DMS 273 (cell line): ENCODE results near the gene MPL.

ENCODE experiments used
- DNase-seq: peaks from one replicate; lab custom pipeline; 2025; ENCODE audit not compliant: unreplicated experiment; lab: John Stamatoyannopoulos, UW

MPL gene

DNA sequence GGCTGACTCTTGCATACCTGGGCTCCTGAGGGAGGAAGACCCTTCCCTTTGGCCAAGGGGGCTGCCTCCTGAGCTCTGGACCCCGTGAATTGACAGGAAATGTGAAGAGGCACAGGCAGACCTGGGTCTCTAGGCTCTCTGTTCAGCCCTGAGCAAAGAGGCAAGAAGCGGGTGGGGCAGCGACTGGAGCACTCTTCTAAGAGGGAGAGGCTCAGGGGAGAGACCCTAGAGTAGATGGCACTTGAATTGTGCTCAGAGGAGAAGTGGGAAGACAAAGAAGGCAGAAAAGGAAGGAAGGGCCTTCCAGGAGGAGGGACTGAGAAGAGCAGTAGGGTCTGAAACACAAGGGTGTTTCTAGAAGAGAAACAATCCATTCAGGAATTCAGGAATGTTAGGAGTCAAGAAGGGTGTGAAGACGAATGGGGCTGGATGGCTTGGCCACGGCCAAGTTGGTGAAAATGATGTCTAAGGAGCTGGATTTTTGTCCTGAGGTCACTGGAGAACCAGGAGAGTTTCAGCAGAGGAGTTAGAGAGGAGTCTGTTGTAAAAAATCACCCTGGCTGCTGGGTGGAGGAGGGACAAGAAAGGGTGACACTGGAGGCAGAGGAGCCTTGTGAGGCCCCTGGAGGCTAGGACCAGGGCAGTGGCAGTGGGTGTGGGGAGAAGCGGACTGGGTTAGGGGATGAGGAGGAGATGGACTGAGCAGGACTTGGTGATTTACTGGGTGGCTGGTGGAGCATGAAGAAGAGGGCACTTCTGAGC is 31.5 kb upstream of the MPL start:
- DNase-seq: no peak

DNA sequence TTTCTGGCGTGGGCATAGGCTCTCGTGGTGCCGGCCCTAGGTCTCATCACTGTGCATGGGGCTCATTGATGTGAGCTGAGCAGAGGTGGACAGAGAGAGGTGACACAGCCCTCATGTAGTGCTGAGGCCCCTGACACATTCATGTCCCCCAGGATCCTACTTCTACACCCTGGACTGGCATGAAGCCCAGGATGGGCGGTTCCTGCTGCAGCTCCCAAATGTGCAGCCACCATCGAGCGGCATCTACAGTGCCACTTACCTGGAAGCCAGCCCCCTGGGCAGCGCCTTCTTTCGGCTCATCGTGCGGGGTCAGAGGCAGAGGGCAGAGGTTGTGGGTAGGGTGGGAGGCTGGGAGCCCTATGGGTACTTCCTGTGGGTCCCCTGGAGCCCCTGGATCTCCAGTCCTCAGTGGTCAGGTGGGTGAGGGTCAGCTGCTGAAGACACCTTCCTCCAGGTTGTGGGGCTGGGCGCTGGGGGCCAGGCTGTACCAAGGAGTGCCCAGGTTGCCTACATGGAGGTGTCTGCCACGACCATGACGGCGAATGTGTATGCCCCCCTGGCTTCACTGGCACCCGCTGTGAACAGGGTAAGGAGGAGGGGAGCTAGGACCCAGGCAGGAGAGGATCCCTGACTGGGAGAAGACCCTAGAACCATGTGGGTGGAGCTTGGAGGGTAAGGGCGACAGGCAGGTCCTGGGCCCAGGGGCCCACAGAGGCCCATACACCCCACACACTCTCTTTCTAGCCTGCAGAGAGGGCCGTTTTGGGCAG is 30.7 kb upstream of the MPL start:
- no peak for DNase-seq

- DNase-seq: no peak
Measured at GRCh38 chr1:43307458-43308158, 30.0 kb upstream of the MPL start.

DNA sequence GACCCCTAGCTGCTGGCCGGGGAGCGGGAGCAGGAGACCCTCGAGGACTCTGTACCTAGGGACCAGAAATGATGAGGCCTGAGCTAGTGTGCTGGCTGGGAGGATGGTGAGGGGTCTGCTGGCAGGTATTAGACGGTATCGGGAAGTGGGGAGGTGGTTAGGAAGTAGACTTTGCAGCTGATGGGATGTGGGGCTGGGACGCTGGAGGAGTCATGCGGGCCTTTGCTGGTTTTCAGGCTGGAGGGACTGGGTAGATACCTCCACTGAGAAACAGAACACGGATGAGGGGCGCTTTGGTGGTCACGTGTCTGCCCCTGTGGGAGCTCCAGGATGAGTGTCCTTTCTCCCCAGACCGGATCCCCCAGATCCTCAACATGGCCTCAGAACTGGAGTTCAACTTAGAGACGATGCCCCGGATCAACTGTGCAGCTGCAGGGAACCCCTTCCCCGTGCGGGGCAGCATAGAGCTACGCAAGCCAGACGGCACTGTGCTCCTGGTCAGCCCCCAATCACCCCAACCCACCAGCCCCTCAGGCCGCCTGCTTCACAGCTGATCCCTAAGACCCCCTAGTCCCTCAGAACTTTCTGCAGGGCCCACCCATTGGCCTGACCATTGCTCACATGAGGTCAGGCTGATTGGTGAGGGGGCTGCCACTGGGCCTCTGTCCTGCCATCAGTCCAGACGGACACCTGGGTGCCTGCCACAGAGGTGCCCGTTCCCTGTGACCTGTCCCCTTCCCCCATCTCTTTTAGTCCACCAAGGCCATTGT is 28.8 kb upstream of the MPL start:
- DNase-seq: no peak

GRCh38 chr1:43309405-43310025 is 28.1 kb upstream of the MPL start:
- no peak for DNase-seq

GRCh38 chr1:43311521-43311920 is 26.1 kb upstream of the MPL start:
- no peak for DNase-seq

DNA sequence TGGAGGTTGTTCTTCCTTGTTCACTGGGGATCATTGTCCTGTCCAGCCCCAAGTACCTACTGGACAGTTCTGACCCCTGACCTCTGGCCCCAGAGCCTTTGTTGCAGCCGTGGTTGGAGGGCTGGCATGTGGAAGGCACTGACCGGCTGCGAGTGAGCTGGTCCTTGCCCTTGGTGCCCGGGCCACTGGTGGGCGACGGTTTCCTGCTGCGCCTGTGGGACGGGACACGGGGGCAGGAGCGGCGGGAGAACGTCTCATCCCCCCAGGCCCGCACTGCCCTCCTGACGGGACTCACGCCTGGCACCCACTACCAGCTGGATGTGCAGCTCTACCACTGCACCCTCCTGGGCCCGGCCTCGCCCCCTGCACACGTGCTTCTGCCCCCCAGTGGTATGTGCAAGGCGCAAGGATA is 25.4 kb upstream of the MPL start:
- DNase-seq: no peak

- no peak for DNase-seq
Measured at GRCh38 chr1:43312663-43313515, 24.7 kb upstream of the MPL start.

- DNase-seq: no peak
Measured at GRCh38 chr1:43313771-43314170, 23.8 kb upstream of the MPL start.

DNA sequence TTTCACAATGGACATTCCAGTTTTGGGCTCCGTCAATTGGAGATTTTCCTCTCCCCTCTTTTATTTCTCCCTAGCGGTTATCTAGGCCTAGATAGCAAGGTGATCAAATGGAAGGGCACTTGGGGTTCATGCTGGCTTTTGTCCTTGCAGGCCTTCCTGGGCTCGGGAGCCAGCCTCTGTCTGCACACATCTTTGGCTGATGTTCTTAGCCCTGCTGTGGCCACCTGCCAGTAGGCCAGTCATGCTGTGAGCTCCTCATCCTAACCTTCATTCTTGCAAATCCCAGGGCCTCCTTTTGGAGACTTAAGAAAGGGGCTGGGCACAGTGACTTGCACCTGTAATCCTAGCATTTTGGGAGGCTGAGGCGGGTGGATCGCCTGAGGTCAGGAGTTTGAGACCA is 23.4 kb upstream of the MPL start:
- DNase-seq: no peak

DNA sequence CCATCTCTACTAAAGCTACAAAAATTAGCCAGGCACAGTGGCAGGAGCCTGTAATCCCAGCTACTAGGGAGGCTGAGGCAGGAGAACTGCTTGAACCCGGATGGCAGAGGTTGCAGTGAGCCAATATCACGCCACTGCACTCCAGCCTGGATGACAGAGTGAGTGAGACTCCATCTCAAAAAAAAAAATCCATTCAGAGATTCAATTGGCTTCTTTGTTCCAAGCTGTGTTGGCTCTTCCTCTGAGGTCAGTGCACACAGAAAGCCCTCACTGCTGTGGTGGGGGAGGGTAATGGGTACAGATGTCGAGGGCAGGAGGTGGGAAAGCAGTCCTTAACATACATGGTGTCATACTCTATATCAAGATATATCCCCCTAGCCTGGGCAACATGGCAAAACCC is 22.1 kb upstream of the MPL start:
- DNase-seq: no peak

- no peak for DNase-seq
Measured at GRCh38 chr1:43315963-43316737, 21.5 kb upstream of the MPL start.

DNA sequence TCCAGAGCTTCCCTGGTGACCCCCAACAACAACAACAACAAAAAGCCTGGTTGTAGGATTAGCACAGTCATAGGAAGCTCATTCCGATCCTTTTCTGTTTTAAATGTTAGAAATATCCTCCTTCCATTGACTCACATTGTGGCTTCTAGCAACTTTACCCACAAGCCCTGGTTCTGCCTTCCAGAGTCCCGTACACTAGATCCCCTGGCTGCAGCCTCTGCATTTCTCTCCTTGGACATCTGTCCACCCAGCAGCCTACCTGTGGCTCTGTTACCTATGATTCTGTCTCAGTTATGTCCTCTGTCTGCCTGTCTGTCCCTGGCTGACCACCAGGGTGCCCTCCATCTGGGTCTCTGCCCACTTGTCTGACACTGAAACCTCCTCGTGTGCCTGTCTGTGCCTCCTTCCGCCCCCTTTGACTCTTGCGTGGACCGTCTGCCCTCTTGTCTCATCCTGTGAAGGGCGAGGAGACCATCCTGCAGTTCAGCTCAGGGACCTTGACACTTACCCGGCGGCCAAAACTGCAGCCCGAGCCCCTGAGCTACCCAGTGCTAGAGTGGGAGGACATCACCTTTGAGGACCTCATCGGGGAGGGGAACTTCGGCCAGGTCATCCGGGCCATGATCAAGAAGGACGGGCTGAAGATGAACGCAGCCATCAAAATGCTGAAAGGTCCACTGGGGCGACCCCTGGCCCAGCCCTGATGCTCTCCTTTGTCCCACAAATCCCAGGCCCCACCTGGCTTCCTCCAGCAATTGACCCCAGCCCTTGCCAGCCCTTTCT is 20.7 kb upstream of the MPL start:
- DNase-seq: no peak

DNA sequence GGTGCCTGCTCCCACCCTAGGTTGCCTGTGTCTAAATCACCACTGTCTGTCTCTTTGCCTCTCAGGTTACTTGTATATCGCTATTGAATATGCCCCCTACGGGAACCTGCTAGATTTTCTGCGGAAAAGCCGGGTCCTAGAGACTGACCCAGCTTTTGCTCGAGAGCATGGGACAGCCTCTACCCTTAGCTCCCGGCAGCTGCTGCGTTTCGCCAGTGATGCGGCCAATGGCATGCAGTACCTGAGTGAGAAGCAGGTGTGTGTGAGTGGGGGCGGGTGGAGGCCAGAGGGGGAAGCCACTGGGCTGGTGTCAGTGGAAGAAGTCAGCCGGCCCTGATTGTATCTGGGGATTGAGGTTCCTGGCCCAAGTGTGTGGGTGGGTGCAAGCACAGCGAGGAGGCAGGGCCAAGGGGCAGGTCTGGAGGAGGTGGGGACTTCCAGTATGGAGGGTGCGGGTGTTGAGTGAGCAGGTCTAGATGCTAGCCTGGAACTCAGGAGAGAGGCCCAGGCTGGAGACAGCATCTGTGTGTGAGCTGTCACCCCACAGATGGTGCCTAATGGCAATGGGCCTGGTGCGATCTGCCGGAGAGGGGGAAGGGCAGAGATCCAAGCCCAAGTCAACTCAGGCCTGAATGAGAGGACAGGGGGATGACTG is 19.7 kb upstream of the MPL start:
- DNase-seq: peak; percentile 72

DNA sequence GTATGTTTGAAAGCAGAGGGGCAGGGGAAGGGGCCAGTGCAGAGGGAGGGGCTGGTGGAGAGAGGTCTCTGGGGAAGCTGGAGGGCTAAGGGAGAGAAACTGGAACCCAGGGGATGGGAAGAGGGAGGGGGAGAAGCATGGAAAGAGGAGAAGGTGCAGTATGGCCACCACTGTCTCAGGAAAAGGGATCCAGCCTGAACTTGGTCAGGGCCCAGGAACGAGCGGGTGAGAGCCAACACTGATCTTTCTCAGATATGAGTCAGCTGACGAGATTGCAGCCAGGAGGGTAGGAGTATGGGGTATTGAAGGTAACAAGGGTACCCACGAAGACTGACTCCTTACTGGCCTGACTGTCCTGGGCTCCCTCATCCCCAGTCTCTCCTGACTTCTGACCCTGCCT is 18.8 kb upstream of the MPL start:
- no peak for DNase-seq

DNA sequence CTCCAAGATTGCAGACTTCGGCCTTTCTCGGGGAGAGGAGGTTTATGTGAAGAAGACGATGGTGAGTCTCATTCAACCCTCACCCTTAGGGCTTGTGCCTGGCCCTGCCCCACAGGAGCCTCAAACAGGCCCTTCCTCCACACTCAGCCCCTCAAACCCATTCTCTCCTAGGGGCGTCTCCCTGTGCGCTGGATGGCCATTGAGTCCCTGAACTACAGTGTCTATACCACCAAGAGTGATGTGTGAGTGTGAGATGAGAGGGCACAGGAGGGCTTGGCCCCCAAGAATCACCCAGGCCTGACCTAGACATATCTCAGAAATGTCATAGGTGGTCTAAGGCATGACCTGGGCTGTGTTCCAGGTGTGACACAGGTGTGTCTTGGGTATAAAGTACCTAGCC is 18.3 kb upstream of the MPL start:
- no peak for DNase-seq

GRCh38 chr1:43319766-43320165 is 17.9 kb upstream of the MPL start:
- DNase-seq: no peak
